Endothelial cell of umbilical vein (primary cell): ENCODE data around the gene HAPLN1.

Source experiments
- EZH2 ChIP-seq: IDR thresholded peaks from 2 replicates; pipeline ENCODE4 v1.6.1; 2012; ENCODE audit warnings: borderline replicate concordance, low read depth, mild to moderate bottlenecking, moderate library complexity, low read length, inconsistent platforms; ENCODE audit not compliant: severe bottlenecking
- JUN ChIP-seq: IDR thresholded peaks from 2 replicates; pipeline ENCODE4 v1.6.1; 2011; ENCODE audit warnings: borderline replicate concordance, low read depth; ENCODE audit not compliant: insufficient read length, insufficient read depth
- POLR2A ChIP-seq: IDR thresholded peaks from 2 replicates; pipeline ENCODE4 v1.6.1; 2012; ENCODE audit warnings: low read depth, mild to moderate bottlenecking, control low read depth, low read length
- POLR2AphosphoS5 ChIP-seq: IDR thresholded peaks from 2 replicates; pipeline ENCODE4 v1.6.1; 2012; ENCODE audit warnings: low read depth, mild to moderate bottlenecking, control low read depth, low read length, moderate library complexity; ENCODE audit not compliant: insufficient read depth
- TF ChIP-seq, protein P1 (sequence below), 2 donors: IDR thresholded peaks; 1 replicate in 1 of 2; 2 replicates in 1 of 2; pipeline ENCODE4 v1.5.1; 2011; ENCODE audit warnings: low read length in 2 of 2, mild to moderate bottlenecking in 2 of 2, moderate library complexity in 2 of 2, control low read depth in 1 of 2, inconsistent platforms in 1 of 2, low read depth in 1 of 2; ENCODE audit not compliant: insufficient read depth in 1 of 2; ENCODE audit errors: extremely low read depth in 1 of 2
- TF ChIP-seq, protein P2 (sequence below): IDR thresholded peaks from 2 replicates; pipeline ENCODE4 v1.6.1; 2011; ENCODE audit not compliant: insufficient read depth, insufficient read length

DNA sequence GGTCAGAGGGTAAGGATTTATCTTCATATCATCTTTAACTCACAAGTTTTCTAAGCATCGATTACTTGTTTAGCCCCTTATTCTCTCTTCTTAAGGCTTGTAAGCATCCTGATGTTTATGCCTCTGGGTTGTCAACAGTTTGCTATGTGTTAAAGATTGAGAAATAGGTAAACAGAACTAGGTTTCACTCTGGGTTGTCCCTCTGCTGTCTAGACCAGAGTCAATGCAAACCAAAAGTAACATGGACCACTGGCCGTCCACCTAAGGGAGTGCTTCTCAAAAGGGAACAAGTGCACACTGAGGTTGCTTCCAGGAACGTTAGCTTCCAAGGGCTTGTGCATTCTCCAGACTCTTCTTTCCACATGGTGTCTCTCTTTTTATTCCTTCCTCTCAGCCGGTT, 39.9 kb upstream of the HAPLN1 start:
- TF ChIP-seq, protein P1, sequence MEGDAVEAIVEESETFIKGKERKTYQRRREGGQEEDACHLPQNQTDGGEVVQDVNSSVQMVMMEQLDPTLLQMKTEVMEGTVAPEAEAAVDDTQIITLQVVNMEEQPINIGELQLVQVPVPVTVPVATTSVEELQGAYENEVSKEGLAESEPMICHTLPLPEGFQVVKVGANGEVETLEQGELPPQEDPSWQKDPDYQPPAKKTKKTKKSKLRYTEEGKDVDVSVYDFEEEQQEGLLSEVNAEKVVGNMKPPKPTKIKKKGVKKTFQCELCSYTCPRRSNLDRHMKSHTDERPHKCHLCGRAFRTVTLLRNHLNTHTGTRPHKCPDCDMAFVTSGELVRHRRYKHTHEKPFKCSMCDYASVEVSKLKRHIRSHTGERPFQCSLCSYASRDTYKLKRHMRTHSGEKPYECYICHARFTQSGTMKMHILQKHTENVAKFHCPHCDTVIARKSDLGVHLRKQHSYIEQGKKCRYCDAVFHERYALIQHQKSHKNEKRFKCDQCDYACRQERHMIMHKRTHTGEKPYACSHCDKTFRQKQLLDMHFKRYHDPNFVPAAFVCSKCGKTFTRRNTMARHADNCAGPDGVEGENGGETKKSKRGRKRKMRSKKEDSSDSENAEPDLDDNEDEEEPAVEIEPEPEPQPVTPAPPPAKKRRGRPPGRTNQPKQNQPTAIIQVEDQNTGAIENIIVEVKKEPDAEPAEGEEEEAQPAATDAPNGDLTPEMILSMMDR (IDR thresholded peaks at IDR 0.05; ENCODE audit: extremely low read depth in 1 of 2, insufficient read depth in 1 of 2, low read depth in 1 of 2, low read length in 2 of 2) = no peak
- no peak for TF ChIP-seq EZH2
- no peak for TF ChIP-seq POLR2AphosphoS5
- TF ChIP-seq, protein P2, sequence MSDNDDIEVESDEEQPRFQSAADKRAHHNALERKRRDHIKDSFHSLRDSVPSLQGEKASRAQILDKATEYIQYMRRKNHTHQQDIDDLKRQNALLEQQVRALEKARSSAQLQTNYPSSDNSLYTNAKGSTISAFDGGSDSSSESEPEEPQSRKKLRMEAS = no peak
- TF ChIP-seq JUN = no peak
- no peak for TF ChIP-seq POLR2A
